Measurements from ENCODE around the gene HAUS3. TPM values are rescaled to one million over a fixed set of nuclear protein-coding genes. Genes with fewer than 3 reads are reported as not detected.
A peak's percentile ranks its signal among the peaks of the same experiment; 100 is the strongest.
"Not testable (repeated sequence)": the region's sequence is repeated elsewhere in the genome, so short reads cannot be mapped to it uniquely, and the experiment has no call there.

The HAUS3 gene
- polyA plus RNA-seq, 3 donors = 4.4 to 5.5 (median 5.0) TPM

GRCh38 chr4:2226261-2226660, 15.7 kb downstream of the HAUS3 start:
- no peaks in the 10 kb centered on the region for H4K20me1 ChIP-seq (ENCODE audit: insufficient read depth, low read length)
- Mint-ChIP-seq H3K27ac (no peak overlapping the region), H3K4me1 (no peaks in the 10 kb centered on the region), H3K27me3 (ENCODE audit: low read depth in 3 of 3) (no peaks in the 10 kb centered on the region), H3K36me3 (peaks cover 40 to 60% of the 10 kb centered on the region in 2 donors), H3K4me3 (no peak overlapping the region), H3K9me3 (no peaks in the 10 kb centered on the region)
- H3K9ac ChIP-seq (ENCODE audit: insufficient read depth, low read length, poor library complexity, severe bottlenecking) = no peak overlapping the region
- no CpG with 5 or more reads among the region's 2 CpGs for WGBS (ENCODE audit: insufficient coverage)
- no peaks in the 10 kb centered on the region for H3K4me1 ChIP-seq (ENCODE audit: control insufficient read depth in 1 of 2, insufficient read depth in 2 of 2, low read length in 2 of 2)
- no peak for TF ChIP-seq CTCF (IDR thresholded peaks at IDR 0.05)
- H3K9me3 ChIP-seq (replicated peaks in 1 of 2; ENCODE audit: control insufficient read depth in 1 of 2, insufficient read depth in 1 of 2, low read length in 2 of 2) = no peaks in the 10 kb centered on the region
- no peak overlapping the region for H3K4me3 ChIP-seq (replicated peaks in 1 of 3; ENCODE audit: low read depth in 2 of 3, low read length in 3 of 3)
- H3K36me3 ChIP-seq (replicated peaks in 1 of 2; ENCODE audit: control insufficient read depth in 1 of 2, insufficient read depth in 2 of 2, low read length in 2 of 2) = peaks cover 27 to 68% of the 10 kb centered on the region in 2 donors
- H3K79me2 ChIP-seq (ENCODE audit: insufficient read depth, low read length) = no peaks in the 10 kb centered on the region
- no peaks in the 10 kb centered on the region for H3K27me3 ChIP-seq (ENCODE audit: control insufficient read depth in 2 of 2, insufficient read depth in 2 of 2, low read length in 2 of 2)
- no peak overlapping the region for H2AFZ ChIP-seq (ENCODE audit: insufficient read depth, low read depth, low read length, poor library complexity, severe bottlenecking)
- no peak for DNase-seq
- no peak overlapping the region for H3K27ac ChIP-seq (ENCODE audit: low read depth in 1 of 2, low read length in 2 of 2)
- intact Hi-C loops (cut with micrococcal nuclease) = no loop called here
- no peak overlapping the region for H3K4me2 ChIP-seq (replicated peaks; ENCODE audit: extremely low read depth, low read length, poor library complexity, severe bottlenecking)

- Mint-ChIP-seq H3K36me3 (peaks cover 30 to 40% of the 10 kb centered on the region in 2 donors), H3K4me1 (peaks cover 5% of the 10 kb centered on the region), H3K27ac (peak overlapping the region in 1 of 7 donors; percentile 22), H3K9me3 (no peaks in the 10 kb centered on the region), H3K4me3 (no peak overlapping the region), H3K27me3 (ENCODE audit: low read depth in 3 of 3) (no peaks in the 10 kb centered on the region)
- Histone ChIP-seq H3K9ac (ENCODE audit: insufficient read depth, low read length, poor library complexity, severe bottlenecking) (no peak overlapping the region), H3K36me3 (replicated peaks in 1 of 2; ENCODE audit: control insufficient read depth in 1 of 2, insufficient read depth in 2 of 2, low read length in 2 of 2) (peaks cover 19 to 46% of the 10 kb centered on the region in 2 donors), H4K20me1 (ENCODE audit: insufficient read depth, low read length) (no peaks in the 10 kb centered on the region), H3K27ac (ENCODE audit: low read depth in 1 of 2, low read length in 2 of 2) (no peak overlapping the region), H3K4me3 (replicated peaks in 1 of 3; ENCODE audit: low read depth in 2 of 3, low read length in 3 of 3) (no peak overlapping the region), H3K27me3 (ENCODE audit: control insufficient read depth in 2 of 2, insufficient read depth in 2 of 2, low read length in 2 of 2) (no peaks in the 10 kb centered on the region), H2AFZ (ENCODE audit: insufficient read depth, low read depth, low read length, poor library complexity, severe bottlenecking) (no peak overlapping the region), H3K79me2 (ENCODE audit: insufficient read depth, low read length) (no peaks in the 10 kb centered on the region), H3K9me3 (replicated peaks in 1 of 2; ENCODE audit: control insufficient read depth in 1 of 2, insufficient read depth in 1 of 2, low read length in 2 of 2) (no peaks in the 10 kb centered on the region), H3K4me1 (ENCODE audit: control insufficient read depth in 1 of 2, insufficient read depth in 2 of 2, low read length in 2 of 2) (no peaks in the 10 kb centered on the region), H3K4me2 (replicated peaks; ENCODE audit: extremely low read depth, low read length, poor library complexity, severe bottlenecking) (no peak overlapping the region)
- TF ChIP-seq CTCF (IDR thresholded peaks at IDR 0.05) = no peak
- no CpG with 5 or more reads among the region's 2 CpGs for WGBS (ENCODE audit: insufficient coverage)
- no peak for DNase-seq
- intact Hi-C loops (cut with micrococcal nuclease) = loop anchor here (5.0 kb wide), 1 partner anchor 219 kb away; no protein-coding TSS in a partner anchor
These were observed 19.1 kb downstream of the HAUS3 start for GRCh38 chr4:2222838-2223237.

GRCh38 chr4:2221378-2221777, 20.5 kb downstream of the HAUS3 start:
- DNase-seq; H3K27me3 ChIP-seq (ENCODE audit: control insufficient read depth in 2 of 2, insufficient read depth in 2 of 2, low read length in 2 of 2); H3K27me3 Mint-ChIP-seq (ENCODE audit: low read depth in 3 of 3); H3K79me2 ChIP-seq (ENCODE audit: insufficient read depth, low read length); H3K4me2 ChIP-seq (replicated peaks; ENCODE audit: extremely low read depth, low read length, poor library complexity, severe bottlenecking); H3K4me3 Mint-ChIP-seq; H3K27ac ChIP-seq (ENCODE audit: low read depth in 1 of 2, low read length in 2 of 2); H3K27ac Mint-ChIP-seq; H2AFZ ChIP-seq (ENCODE audit: insufficient read depth, low read depth, low read length, poor library complexity, severe bottlenecking); H3K4me1 ChIP-seq (ENCODE audit: control insufficient read depth in 1 of 2, insufficient read depth in 2 of 2, low read length in 2 of 2); H3K9me3 ChIP-seq (replicated peaks in 1 of 2; ENCODE audit: control insufficient read depth in 1 of 2, insufficient read depth in 1 of 2, low read length in 2 of 2); H4K20me1 ChIP-seq (ENCODE audit: insufficient read depth, low read length); H3K4me1 Mint-ChIP-seq; H3K9ac ChIP-seq (ENCODE audit: insufficient read depth, low read length, poor library complexity, severe bottlenecking); H3K4me3 ChIP-seq (replicated peaks in 1 of 3; ENCODE audit: low read depth in 2 of 3, low read length in 3 of 3); H3K9me3 Mint-ChIP-seq: not testable (repeated sequence)
- peaks cover 14 to 31% of the 10 kb centered on the region in 2 donors for H3K36me3 ChIP-seq (replicated peaks in 1 of 2; ENCODE audit: control insufficient read depth in 1 of 2, insufficient read depth in 2 of 2, low read length in 2 of 2)
- peaks cover 20 to 33% of the 10 kb centered on the region in 2 donors for H3K36me3 Mint-ChIP-seq
- 94% methylated on average over 4 of the region's 4 CpGs for WGBS (ENCODE audit: insufficient coverage)
- intact Hi-C loops (cut with micrococcal nuclease) = loop anchor here (5.0 kb wide), 1 partner anchor 221 kb away; no protein-coding TSS in a partner anchor
